Activated CD8-positive, alpha-beta memory T cell treated with anti-CD3 and anti-CD28 coated beads, Interleukin-2, amount 50 U/mL, for 48 hours (primary cell): Measurements from ENCODE around the gene OOSP4B.
"Not testable (repeated sequence)": the region's sequence is repeated elsewhere in the genome, so short reads cannot be mapped to it uniquely, and the experiment has no call there.

Source experiments
- DNase-seq: peaks from one replicate; pipeline ENCODE4 v3.0.0-alpha.2; 2020

Gene OOSP4B

DNA sequence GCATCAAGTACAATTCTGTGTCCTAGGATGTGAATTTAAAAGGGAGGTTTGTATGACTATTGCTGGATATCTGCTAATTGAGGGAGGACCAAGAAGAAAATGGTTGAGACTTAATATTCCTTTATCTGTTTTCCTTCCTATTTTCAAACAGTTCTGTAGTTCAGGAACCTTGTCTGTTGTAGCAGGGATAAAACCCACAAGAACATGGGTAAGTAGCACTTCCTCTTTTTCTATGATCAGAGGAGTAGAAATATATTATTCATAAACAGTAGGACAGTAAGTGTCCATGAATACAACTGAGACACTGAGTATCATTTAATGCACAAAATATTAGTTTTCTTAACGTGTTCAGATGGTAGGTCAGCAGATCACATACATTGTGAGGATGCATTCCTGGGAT is 47.1 kb downstream of the OOSP4B start:
- no peak for DNase-seq

DNA sequence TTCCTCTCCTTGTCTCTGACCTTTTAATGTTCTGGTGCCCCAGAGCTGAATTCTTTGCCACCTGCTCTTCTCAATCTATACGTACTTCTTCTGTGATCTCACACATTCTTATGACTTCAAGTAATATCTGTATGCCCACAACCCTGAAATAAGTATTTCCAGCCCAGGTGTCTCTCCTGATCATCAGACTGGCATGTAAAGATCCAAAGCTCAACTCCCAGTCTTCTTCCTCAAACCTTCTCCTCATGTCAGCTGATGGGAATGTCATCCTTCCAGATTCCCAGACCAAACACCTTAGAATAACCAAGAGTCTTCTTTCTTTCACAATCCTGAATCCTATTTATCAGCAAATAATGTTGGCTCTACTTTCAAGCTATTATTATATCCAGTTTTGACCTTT is 48.8 kb downstream of the OOSP4B start:
- no peak for DNase-seq

DNA sequence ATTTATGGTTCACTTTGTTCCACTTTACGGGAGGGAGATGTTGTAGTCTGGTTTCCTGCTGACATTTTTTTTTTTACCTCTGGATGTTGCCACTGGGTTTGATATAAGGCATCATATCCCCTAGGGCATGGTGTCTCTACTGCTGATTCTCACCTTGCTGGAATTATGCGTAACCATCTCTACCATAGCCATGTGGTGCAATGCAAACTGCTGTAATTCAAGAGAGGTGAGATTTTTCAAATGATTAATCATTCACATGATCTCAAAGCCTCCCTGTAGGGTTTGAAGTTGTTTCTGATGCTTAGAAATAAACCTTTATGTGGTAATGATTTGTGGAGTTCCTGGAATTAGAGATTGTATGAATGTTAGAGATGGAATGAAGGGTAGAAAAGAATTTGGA is 52.5 kb downstream of the OOSP4B start:
- DNase-seq: no peak

DNA sequence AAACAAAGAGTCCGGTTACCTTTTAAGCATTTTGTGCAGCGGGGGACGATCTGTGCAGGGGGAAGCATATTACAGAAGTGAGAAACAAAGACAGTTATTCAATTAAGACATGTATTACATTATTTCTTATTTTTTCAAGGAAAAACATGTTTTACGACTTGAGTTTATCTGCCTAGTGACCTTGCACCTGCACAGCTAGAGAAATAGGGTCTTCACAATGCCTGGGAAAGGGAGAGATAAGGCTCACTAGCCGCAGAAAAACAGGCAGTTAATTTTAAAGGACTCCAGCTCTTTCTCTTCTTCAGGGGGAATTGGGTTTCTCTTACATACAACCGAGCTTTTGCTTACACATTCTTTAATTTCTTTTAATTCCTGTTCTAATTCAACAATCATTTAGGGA is 54.7 kb downstream of the OOSP4B start:
- DNase-seq: not testable (repeated sequence)

DNA sequence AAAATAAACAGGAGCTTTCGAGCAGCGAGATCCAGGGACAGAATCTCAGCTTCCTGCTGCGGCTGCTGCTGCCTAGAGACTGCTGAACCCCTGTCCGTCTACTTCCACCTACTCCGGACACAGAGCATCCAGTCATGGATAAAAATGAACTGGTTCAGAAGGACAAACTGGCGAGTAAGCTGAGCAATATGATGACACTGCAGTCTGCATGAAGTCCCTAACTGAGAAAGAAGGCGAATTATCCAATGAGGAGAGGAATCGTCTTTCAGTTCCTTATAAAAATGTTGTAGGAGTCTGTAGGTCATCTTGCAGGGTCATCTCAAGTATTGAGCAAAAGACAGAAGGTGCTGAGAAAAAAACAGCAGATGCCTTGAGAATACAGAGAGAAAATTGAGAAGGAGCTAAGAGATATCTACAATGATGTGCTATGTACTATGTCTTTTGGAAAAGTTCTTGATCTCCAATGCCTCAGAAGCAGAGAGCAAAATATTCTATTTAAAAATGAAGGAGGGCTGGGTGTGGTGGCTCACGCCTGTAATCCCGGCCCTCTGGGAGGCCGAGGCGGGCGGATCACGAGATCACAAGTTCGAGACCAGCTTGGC is 60.3 kb downstream of the OOSP4B start:
- DNase-seq: no peak

DNA sequence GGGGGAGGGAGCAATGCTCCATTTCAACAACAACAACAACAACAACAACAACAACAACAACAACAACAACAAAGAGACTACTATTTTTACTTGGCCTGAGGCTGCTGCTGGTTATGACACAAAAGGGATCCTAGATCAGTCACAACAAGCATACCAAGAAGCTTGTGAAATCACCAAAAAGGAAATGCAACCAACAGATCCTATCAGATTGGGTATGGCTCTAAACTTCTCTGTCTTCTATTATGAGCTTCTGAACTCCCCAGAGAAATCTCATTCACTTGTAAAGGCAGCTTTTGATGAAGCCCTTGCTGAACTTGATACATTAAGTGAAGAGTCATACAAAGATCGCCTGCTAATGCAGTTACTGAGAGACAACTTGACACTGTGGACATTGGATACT is 61.0 kb downstream of the OOSP4B start:
- DNase-seq: no peak

DNA sequence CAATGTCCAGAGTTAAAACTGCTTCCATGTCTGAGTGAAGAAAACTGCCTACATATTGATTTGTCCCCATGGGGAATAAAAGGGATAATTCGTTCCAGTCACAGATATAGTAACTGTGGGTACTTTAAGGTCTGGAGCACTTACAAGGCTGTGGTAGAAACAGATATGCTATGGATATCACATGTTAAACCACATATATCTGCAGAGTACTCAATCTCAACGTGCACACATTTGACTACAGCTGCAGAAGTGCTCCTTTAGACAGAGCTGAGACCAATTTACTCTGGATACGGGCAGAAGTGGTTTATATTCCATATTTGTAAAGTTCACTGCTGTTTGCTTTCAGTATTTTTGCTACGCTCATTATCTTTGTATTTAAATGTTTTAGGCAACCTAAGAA is 61.8 kb downstream of the OOSP4B start:
- DNase-seq: no peak

DNA sequence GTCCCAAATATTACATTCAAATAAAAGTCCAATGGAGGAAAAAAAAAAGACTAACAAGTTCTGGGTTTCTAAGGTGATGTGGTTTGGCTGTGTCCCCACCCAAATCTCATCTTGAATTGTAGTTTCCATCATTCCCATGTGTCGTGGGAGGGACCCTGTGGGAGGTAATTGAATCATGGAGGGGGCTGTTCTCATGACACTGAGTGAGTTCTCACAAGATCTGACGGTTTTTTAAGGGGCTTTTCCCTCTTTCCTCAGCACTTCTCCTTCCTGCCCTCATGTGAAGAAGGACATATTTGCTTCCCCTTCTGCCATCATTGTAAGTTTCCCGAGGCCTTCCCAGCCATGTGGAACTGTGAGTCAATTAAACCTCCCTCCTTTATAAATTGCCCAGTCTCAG is 63.6 kb downstream of the OOSP4B start:
- no peak for DNase-seq
